Spleen (tissue), 7 donors: ENCODE data around the gene MIF.

Experiments
- CTCF ChIP-seq, 11 experiments: fragments of 200-600 bp in 7 of 11; fragments of 450-650 bp in 4 of 11; sonication (generic) in 4 of 11; IDR thresholded peaks in 8 of 11; conservative IDR thresholded peaks in 3 of 11; 1 replicate in 7 of 11; 2 replicates in 4 of 11; pipeline versions ENCODE4 v1.4.0 to v1.8.0; 2016 to 2021; ENCODE audit warnings: antibody characterized with exemption in 11 of 11, inconsistent platforms in 4 of 11, mild to moderate bottlenecking in 1 of 11
- POLR2A ChIP-seq, 3 donors: fragments of 450-650 bp; IDR thresholded peaks; one replicate each; pipeline ENCODE4 v1.5.1; 2017; ENCODE audit warnings: antibody characterized with exemption in 3 of 3, mild to moderate bottlenecking in 1 of 3
- POLR2AphosphoS5 ChIP-seq, 3 donors: sonication (generic); formaldehyde crosslinking; IDR thresholded peaks; one replicate each; pipeline ENCODE4 v1.5.1; 2017; ENCODE audit warnings: antibody characterized with exemption in 3 of 3
- donor health status: DM: no; HTN: no; CAD: no; lungs with moderate emphysema.
- donor health status: DM: no; HTN: no; CAD: no.
- donor health status: DM: no; HTN: no; CAD: no.

GRCh38 chr22:23926561-23926960 is 32.4 kb downstream of the MIF start:
- TF ChIP-seq POLR2A (IDR thresholded peaks at IDR 0.05) (no peak), CTCF (IDR thresholded peaks at IDR 0.05 in 8 of 11, conservative IDR thresholded peaks at IDR 0.05 in 3 of 11) (no peak), POLR2AphosphoS5 (IDR thresholded peaks at IDR 0.05) (no peak)
